Activated effector memory CD4-positive, alpha-beta T cell treated with Interleukin-2 at 50 U/mL for 16 hours (primary cell): ENCODE results near the gene IGSF8.

Source experiments
- DNase-seq: peaks from one replicate; pipeline ENCODE4 v3.0.0-alpha.2; 2020

Gene IGSF8

GRCh38 chr1:160101717-160102522 lies 3.5 kb upstream of the IGSF8 start:
- no peak for DNase-seq

GRCh38 chr1:160101037-160101716 lies 2.8 kb upstream of the IGSF8 start:
- DNase-seq: peak; percentile 46

- no peak for DNase-seq
Observed at GRCh38 chr1:160099716-160100375, 1.4 kb upstream of the IGSF8 start.

GRCh38 chr1:160098852-160099561 lies 588 bp upstream of the IGSF8 start:
- DNase-seq: peak; percentile 97

GRCh38 chr1:160097151-160097910 lies 1.1 kb downstream of the IGSF8 start:
- no peak for DNase-seq

- no peak for DNase-seq
Observed at GRCh38 chr1:160096274-160097116, 1.9 kb downstream of the IGSF8 start.

GRCh38 chr1:160095382-160096105 lies 2.9 kb downstream of the IGSF8 start:
- DNase-seq: no peak

- no peak for DNase-seq
Observed at GRCh38 chr1:160094806-160095205, 3.6 kb downstream of the IGSF8 start.

DNA sequence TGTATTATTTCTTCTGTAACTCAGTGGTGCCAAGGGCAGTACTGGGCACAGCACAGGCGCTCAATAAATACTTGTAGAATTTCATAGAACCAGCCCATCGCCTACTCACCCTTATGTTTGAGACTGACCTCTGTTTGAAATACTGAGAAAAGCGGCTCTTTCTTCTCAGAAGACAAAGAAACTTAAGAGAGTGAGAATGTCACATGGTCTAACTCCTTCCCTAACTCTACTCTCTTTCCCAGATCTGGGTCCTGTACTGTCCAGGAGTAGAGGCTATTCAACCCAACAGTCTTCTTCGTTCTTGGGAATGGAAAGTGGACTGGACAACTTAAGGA lies 4.2 kb downstream of the IGSF8 start:
- DNase-seq: no peak

DNA sequence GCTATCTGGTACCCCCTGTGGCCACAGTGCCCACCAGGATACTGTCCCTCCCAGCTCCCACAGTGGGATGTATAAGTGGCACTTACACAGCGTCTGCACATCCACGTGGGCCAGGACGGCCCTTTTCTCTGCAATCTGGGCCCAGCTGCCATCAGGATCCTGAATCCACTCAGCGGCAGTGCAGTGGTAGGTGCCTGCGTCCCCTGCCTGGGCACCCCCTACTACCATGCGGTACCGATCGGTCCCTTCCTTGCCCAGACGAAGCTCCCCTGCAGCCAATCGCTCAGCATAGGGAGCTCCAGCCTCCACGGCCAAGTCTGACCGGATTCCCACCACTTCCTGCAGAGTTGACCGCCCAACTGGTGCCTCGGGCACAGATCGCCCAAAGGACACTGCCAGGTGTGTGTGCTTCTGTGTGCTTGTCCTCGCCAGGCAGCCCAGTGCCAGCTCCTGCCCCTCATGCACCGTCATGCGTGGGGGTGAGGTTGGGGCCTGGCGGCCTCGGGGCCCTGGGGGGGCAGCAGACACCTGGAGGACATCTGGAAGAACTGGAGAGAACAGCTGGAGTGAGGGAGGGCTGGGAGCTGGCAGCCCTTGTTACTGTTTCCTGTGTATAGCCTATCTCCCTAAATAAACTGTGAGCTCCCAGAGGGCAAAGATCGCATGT lies 4.7 kb downstream of the IGSF8 start:
- no peak for DNase-seq

DNA sequence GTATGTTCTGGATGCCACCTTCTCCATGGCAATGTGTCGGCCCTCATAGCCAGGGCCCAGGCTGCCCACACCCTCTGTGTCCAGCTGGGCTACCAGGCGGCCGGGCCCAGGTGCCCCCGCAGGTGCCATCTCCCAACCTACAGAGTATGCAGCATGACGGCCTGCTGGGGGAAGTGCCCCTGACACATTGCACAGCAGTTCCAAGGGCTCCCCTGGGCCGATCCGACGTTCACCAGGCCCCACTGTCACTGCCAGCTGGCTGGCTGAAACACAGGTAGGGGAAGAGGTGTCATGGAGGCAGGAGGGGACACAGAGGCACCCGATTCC lies 5.4 kb downstream of the IGSF8 start:
- no peak for DNase-seq

DNA sequence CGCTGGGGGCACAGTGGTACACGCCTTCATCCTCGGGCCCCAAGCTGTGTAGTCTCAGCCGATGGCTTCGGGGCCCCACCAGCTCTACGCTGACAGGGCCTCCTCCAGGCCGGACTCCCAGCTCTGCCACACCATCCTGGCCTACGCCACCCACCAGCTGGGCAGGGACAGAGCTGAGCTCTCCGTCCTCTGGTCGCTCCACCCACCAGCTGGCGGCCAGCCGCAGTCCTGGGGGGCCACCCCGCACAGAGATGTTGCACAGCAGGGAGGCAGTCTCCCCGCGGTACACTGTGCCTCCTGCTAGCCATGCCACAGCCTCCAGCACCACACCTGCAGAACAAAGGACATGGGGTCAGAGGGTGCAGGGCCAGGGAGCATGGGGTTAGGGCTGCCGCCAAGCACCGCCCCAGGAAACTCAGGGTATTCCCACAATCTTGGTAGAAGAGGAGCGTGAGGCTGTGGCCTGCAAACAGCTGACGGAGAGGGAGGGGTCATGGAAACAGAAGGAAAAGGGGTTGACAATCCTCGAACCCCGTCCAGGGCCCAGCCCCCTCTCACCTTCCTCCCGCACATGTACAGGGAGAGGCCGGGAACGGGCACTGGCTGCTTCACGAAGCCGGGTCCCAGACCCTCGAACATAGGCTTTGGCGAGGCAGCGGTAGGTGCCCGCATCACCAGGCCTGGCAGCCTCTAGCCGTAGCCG lies 5.9 kb downstream of the IGSF8 start:
- DNase-seq: no peak

- DNase-seq: no peak
Observed at GRCh38 chr1:160091666-160092223, 6.7 kb downstream of the IGSF8 start.

GRCh38 chr1:160090760-160091159 lies 7.7 kb downstream of the IGSF8 start:
- DNase-seq: no peak

GRCh38 chr1:160089883-160090282 lies 8.5 kb downstream of the IGSF8 start:
- no peak for DNase-seq

DNA sequence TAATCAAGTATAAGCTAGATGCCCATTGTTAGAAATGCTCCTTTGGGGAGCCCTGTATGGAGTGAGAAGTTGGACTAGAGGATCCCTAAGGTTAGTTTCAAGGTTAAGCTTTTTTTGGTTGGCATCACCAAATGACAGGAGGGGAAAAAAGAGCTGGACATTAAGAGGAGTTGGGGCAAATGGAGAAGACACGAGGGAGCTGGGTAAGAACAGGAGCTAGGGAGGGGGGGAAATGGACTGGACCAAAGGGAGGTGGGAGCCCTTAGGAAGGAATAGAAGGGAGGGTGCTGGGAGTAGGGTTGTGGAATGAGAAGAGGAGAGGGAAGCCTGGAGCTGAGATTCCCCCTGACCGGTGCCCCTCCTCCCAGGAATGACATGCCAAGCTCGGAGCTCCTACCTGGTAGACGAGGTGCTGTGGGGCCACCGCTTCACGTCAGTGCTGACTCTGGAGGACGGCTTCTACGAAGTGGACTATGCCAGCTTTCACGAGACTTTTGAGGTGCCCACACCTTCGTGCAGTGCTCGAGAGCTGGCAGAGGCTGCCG lies 11.2 kb downstream of the IGSF8 start:
- no peak for DNase-seq

GRCh38 chr1:160086456-160086892 lies 11.9 kb downstream of the IGSF8 start:
- no peak for DNase-seq

- peak; percentile 58 for DNase-seq
Observed at GRCh38 chr1:160085686-160086455, 12.5 kb downstream of the IGSF8 start.
